ENCODE measurements around the gene PORCN.

- TF ChIP-seq CTCF (IDR thresholded peaks at IDR 0.05): no peak
- TF ChIP-seq POLR2A (IDR thresholded peaks at IDR 0.05): no peak
Observed at GRCh38 chrX:48520455-48520854, 11.7 kb downstream of the PORCN start.

Data from body of pancreas (tissue), 4 donors.